ENCODE data around the gene PADI2.

PADI2 gene

GRCh38 chr1:17018849-17019248 lies 100.4 kb downstream of the PADI2 start:
- DNase-seq (ENCODE audit: low read depth in 2 of 2): no peak

- DNase-seq (ENCODE audit: low read depth in 2 of 2): no peak
Measured at GRCh38 chr1:17017435-17017834, 101.8 kb downstream of the PADI2 start.

Measured in fibroblast of skin of left biceps (primary cell).